NCI-H2081 treated with DMSO at 0.1 percent for 48 hours (cell line): ENCODE data around the gene HPX.

Source experiments
- DNase-seq: peaks from one replicate; lab custom pipeline; 2025; lab: John Stamatoyannopoulos, UW

HPX gene

GRCh38 chr11:6459099-6459450 lies 18.3 kb upstream of the HPX start:
- DNase-seq: no peak

- DNase-seq: no peak
Measured at GRCh38 chr11:6458352-6459098, 17.7 kb upstream of the HPX start.

GRCh38 chr11:6457581-6458320 lies 17.0 kb upstream of the HPX start:
- DNase-seq: no peak

GRCh38 chr11:6456361-6457073 lies 15.7 kb upstream of the HPX start:
- DNase-seq: no peak

GRCh38 chr11:6455070-6455469 lies 14.3 kb upstream of the HPX start:
- no peak for DNase-seq

- no peak for DNase-seq
Measured at GRCh38 chr11:6453152-6453551, 12.4 kb upstream of the HPX start.

- DNase-seq: no peak
Measured at GRCh38 chr11:6452219-6452618, 11.4 kb upstream of the HPX start.

GRCh38 chr11:6448574-6448973 lies 7.8 kb upstream of the HPX start:
- DNase-seq: no peak

GRCh38 chr11:6443269-6444003 lies 2.6 kb upstream of the HPX start:
- no peak for DNase-seq

- DNase-seq: no peak
Measured at GRCh38 chr11:6442441-6442840, 1.7 kb upstream of the HPX start.

- no peak for DNase-seq
Measured at GRCh38 chr11:6438979-6439571, 1.7 kb downstream of the HPX start.

GRCh38 chr11:6437993-6438392 lies 2.8 kb downstream of the HPX start:
- no peak for DNase-seq

GRCh38 chr11:6437423-6437822 lies 3.4 kb downstream of the HPX start:
- no peak for DNase-seq

GRCh38 chr11:6433998-6434660 lies 6.7 kb downstream of the HPX start:
- no peak for DNase-seq

- DNase-seq: no peak
Measured at GRCh38 chr11:6431861-6432260, 8.9 kb downstream of the HPX start.

- no peak for DNase-seq
Measured at GRCh38 chr11:6427516-6427915, 13.3 kb downstream of the HPX start.

- no peak for DNase-seq
Measured at GRCh38 chr11:6420677-6421076, 20.1 kb downstream of the HPX start.

GRCh38 chr11:6419009-6419631 lies 21.7 kb downstream of the HPX start, which contains the start of gene APBB1:
Gene APBB1, minus strand, starts transcription at chr11:6419094. Its CDS starts 7,747 bp downstream, at chr11:6411347.
- DNase-seq: no peak

- DNase-seq: no peak
Measured at GRCh38 chr11:6418557-6419008, 22.2 kb downstream of the HPX start.

- no peak for DNase-seq
Measured at GRCh38 chr11:6417907-6418556, 22.8 kb downstream of the HPX start.
